Lower lobe of right lung (tissue), 2 donors: Measurements from ENCODE around the gene NAALADL2. TPM values are rescaled to one million over a fixed set of nuclear protein-coding genes. Genes with fewer than 3 reads are reported as not detected.

Experiments used
- ATAC-seq, 2 donors: fragments of 200-7000 bp; cut with Tn5 transposase; one replicate each; pipeline ENCODE4 v1.9.1; 2020 to 2022; ENCODE audit warnings: mild to moderate bottlenecking in 2 of 2, moderate library complexity in 2 of 2
- DNase-seq: peaks from one replicate; pipeline ENCODE4 v3.0.0-alpha.2; 2020
- H3K27ac ChIP-seq: fragments of 200-600 bp; one replicate; pipeline ENCODE4 v1.8.0; 2022
- H3K27me3 ChIP-seq: fragments of 200-600 bp; one replicate; pipeline ENCODE4 v1.8.0; 2022; ENCODE audit warnings: low read depth
- H3K36me3 ChIP-seq: fragments of 200-600 bp; one replicate; pipeline ENCODE4 v1.8.0; 2022; ENCODE audit warnings: mild to moderate bottlenecking
- H3K4me1 ChIP-seq: fragments of 200-600 bp; one replicate; pipeline ENCODE4 v1.8.0; 2022
- H3K4me3 ChIP-seq: fragments of 200-600 bp; one replicate; pipeline ENCODE4 v1.8.0; 2022; ENCODE audit warnings: mild to moderate bottlenecking
- H3K9me3 ChIP-seq: fragments of 200-600 bp; one replicate; pipeline ENCODE4 v1.8.0; 2022
- CTCF ChIP-seq: fragments of 200-600 bp; IDR thresholded peaks from one replicate; pipeline ENCODE4 v1.8.0; 2022; ENCODE audit warnings: antibody characterized with exemption, mild to moderate bottlenecking
- intact Hi-C: fragments of 100-400 bp; cut with DNase I; formaldehyde crosslinking; loops from one replicate; pipeline ENCODE4 v1.11.0; 2022
- total RNA-seq: library from RNA; stranded (reverse); fragmentation: NEBNext Ultra II Directional; extraction: Animal tissue kit (Norgen Biotek cat#: 25700); gene quantifications from one replicate; pipeline ENCODE4 v1.2.1, GENCODE V29; 2021
- donor health status: DM: no; HTN: yes; CAD: no; lungs with severe emphysema.

Gene NAALADL2
- total RNA-seq, 1 donor from 2014 or later: 9.8 TPM

- Histone ChIP-seq H3K4me1 (no peaks in the 10 kb centered on the region), H3K4me3 (no peak overlapping the region), H3K36me3 (no peaks in the 10 kb centered on the region), H3K9me3 (no peaks in the 10 kb centered on the region), H3K27ac (no peak overlapping the region), H3K27me3 (no peaks in the 10 kb centered on the region)
- TF ChIP-seq CTCF: no peak
- DNase-seq (no peak), ATAC-seq (no peak)
- intact Hi-C loops: no loop called here
Observed at GRCh38 chr3:175702956-175703355, 843.8 kb downstream of the NAALADL2 start.

GRCh38 chr3:175704366-175705055 lies 845.4 kb downstream of the NAALADL2 start:
- H3K9me3 ChIP-seq: no peaks in the 10 kb centered on the region
- H3K4me3 ChIP-seq: no peak overlapping the region
- H3K36me3 ChIP-seq: no peaks in the 10 kb centered on the region
- no peaks in the 10 kb centered on the region for H3K27me3 ChIP-seq
- no peak for ATAC-seq
- intact Hi-C loops: no loop called here
- H3K27ac ChIP-seq: no peak overlapping the region
- H3K4me1 ChIP-seq: no peaks in the 10 kb centered on the region
- DNase-seq: no peak
- TF ChIP-seq CTCF: no peak

- TF ChIP-seq CTCF: no peak
- no peak for DNase-seq
Observed at GRCh38 chr3:175713268-175713667, 854.1 kb downstream of the NAALADL2 start.

GRCh38 chr3:175716446-175716845 lies 857.3 kb downstream of the NAALADL2 start:
- intact Hi-C loops: no loop called here
- no peak for TF ChIP-seq CTCF
- DNase-seq: no peak

More at GRCh38 chr3:175713268-175713667, 854.1 kb downstream of the NAALADL2 start:
- no peak overlapping the region for H3K4me3 ChIP-seq
- H3K4me1 ChIP-seq: no peaks in the 10 kb centered on the region
- no peaks in the 10 kb centered on the region for H3K27me3 ChIP-seq
- H3K9me3 ChIP-seq: no peaks in the 10 kb centered on the region
- no peak overlapping the region for H3K27ac ChIP-seq
- intact Hi-C loops: no loop called here
- H3K36me3 ChIP-seq: no peaks in the 10 kb centered on the region
- ATAC-seq: no peak

GRCh38 chr3:175726228-175726627 lies 867.1 kb downstream of the NAALADL2 start:
- intact Hi-C loops: no loop called here
- no peak overlapping the region for H3K4me3 ChIP-seq
- H3K27me3 ChIP-seq: no peaks in the 10 kb centered on the region

More at GRCh38 chr3:175716446-175716845, 857.3 kb downstream of the NAALADL2 start:
- no peak for ATAC-seq
- H3K4me3 ChIP-seq: no peak overlapping the region
- no peak overlapping the region for H3K27ac ChIP-seq
- H3K9me3 ChIP-seq: no peaks in the 10 kb centered on the region
- H3K36me3 ChIP-seq: no peaks in the 10 kb centered on the region
- no peaks in the 10 kb centered on the region for H3K27me3 ChIP-seq
- H3K4me1 ChIP-seq: no peaks in the 10 kb centered on the region

More at GRCh38 chr3:175726228-175726627, 867.1 kb downstream of the NAALADL2 start:
- DNase-seq (no peak), ATAC-seq (no peak)
- Histone ChIP-seq H3K9me3 (no peaks in the 10 kb centered on the region), H3K36me3 (no peaks in the 10 kb centered on the region), H3K27ac (no peak overlapping the region), H3K4me1 (no peaks in the 10 kb centered on the region)
- TF ChIP-seq CTCF: no peak
